GM13976 (cell line): ENCODE measurements around the gene PRSS12.

ENCODE experiments used
- DNase-seq: peaks from one replicate; pipeline ENCODE4 v3.0.0; 2012; ENCODE audit warnings: low spot score
- in situ Hi-C: fragments of 300-500 bp; cut with MboI; formaldehyde crosslinking; loops from one replicate; pipeline ENCODE4 v1.12.0; 2022; ENCODE audit warnings: low sequenced_read_pairs, mixed read lengths, inconsistent platforms; ENCODE audit not compliant: unreplicated experiment
- TF ChIP-seq, protein P1 (sequence below): IDR thresholded peaks from 2 replicates; pipeline ENCODE4 v1.5.1; 2012; ENCODE audit warnings: borderline replicate concordance, mild to moderate bottlenecking; ENCODE audit not compliant: insufficient read depth; ENCODE audit errors: extremely low read depth, missing control alignments, control extremely low read depth

PRSS12 gene

DNA sequence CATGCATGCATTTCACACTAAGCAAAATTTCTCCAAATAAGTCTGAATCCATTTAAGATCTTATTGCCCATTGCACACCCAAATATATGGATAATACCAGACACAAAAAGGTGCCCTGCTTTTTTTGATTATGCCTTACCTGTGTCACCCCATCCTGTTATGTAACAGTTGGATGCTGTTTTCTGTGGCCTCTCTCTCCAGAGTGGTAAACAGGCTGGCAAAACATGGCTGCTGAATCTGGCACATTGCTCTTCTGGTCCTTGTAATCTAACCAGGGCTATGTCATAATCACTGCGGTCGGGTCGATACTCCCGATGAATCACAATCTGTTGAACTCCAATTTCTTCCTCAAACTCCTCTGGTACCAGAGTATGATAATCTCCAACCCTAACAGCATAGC, 70.1 kb downstream of the PRSS12 start:
- TF ChIP-seq, protein P1, sequence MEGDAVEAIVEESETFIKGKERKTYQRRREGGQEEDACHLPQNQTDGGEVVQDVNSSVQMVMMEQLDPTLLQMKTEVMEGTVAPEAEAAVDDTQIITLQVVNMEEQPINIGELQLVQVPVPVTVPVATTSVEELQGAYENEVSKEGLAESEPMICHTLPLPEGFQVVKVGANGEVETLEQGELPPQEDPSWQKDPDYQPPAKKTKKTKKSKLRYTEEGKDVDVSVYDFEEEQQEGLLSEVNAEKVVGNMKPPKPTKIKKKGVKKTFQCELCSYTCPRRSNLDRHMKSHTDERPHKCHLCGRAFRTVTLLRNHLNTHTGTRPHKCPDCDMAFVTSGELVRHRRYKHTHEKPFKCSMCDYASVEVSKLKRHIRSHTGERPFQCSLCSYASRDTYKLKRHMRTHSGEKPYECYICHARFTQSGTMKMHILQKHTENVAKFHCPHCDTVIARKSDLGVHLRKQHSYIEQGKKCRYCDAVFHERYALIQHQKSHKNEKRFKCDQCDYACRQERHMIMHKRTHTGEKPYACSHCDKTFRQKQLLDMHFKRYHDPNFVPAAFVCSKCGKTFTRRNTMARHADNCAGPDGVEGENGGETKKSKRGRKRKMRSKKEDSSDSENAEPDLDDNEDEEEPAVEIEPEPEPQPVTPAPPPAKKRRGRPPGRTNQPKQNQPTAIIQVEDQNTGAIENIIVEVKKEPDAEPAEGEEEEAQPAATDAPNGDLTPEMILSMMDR = no peak
- in situ Hi-C loops = loop anchor here (25.0 kb wide), 1 partner anchor 405 kb away; the partner anchor contains the start of gene METTL14
- DNase-seq = no peak

- DNase-seq = no peak
- in situ Hi-C loops = loop anchor here (25.0 kb wide), 1 partner anchor 405 kb away; the partner anchor contains the start of gene METTL14
- TF ChIP-seq, protein P1 = no peak
These were observed 71.0 kb downstream of the PRSS12 start for GRCh38 chr4:118281611-118282442.

DNA sequence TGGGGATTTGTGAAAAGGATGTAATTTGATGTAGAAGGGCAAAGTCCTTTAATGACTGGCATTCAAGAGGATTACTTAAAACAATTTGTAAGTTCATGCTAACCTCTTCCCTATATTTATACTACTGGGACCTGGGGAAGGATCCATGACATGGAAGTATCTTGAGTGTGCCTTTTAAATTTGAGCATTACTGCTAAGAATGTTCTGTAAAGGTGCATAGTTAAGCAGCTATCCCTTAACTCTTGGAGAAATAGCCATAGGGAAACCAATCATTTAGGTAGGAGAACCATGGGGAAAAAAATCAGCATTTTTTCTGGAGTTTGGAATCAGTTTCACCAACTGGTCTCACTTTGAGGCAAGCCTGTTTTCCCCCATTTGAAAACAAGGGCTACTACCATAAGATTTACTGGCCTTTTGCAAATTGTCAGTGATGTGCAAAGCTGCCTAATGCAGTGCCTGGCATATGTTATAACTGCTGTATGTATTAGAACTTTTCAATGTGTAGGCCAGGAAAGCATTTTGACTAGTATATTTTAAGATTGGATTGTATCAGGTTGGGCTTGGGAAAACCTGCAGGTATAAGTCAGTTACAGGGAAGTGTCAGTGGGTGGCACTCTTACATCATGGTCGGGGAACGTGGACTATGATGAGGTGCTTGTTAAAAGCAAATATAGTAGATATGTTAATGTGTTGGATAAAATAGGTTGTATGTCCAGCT, 72.1 kb downstream of the PRSS12 start:
- in situ Hi-C loops = loop anchor here (25.0 kb wide), 1 partner anchor 407 kb away; the partner anchor contains the start of gene METTL14
- TF ChIP-seq, protein P1 = peak; percentile 67
- no peak for DNase-seq

DNA sequence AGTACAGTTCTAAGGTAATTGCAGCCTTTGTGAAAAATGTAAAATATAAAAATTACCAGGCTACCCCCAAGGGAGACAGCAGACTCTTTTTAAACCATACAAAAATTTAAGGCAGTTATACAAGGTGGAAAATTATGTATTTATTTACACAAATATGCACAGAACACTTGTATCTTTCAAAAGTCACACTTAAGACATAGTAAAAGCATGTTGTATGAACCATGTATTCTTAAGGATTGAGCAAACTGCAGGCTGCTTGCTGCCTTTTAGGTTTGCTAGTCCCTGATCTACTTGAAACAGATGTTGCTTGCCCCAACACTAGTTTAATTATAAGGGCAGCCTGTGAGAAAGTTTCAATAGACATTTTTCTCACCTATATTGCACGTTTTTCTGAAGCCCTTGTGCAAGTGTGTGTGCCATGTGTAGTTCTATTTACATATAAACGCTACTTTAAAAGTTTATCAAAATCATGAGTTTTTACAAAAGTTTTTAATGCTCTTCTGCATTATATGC, 72.8 kb downstream of the PRSS12 start:
- TF ChIP-seq, protein P1 = no peak
- in situ Hi-C loops = loop anchor here (25.0 kb wide), 1 partner anchor 407 kb away; the partner anchor contains the start of gene METTL14
- no peak for DNase-seq

- TF ChIP-seq, protein P1 = no peak
- DNase-seq = no peak
- in situ Hi-C loops = loop anchor here (25.0 kb wide), 1 partner anchor 408 kb away; the partner anchor contains the start of gene METTL14
These were observed 73.5 kb downstream of the PRSS12 start for GRCh38 chr4:118279328-118279727.
